HL-60/S4 treated with retinoic acid at 250 ng/mL for 4 days and 3 days (cell line): ENCODE measurements around the gene MOK.
"Not testable (repeated sequence)": the region's sequence is repeated elsewhere in the genome, so short reads cannot be mapped to it uniquely, and the experiment has no call there.

Experiments used
- in situ Hi-C: fragments of 300-500 bp; cut with MboI; formaldehyde crosslinking; loops from 2 replicates; pipeline ENCODE4 v1.7.0; 2022; ENCODE audit warnings: low sequenced_read_pairs

Gene MOK

GRCh38 chr14:102321456-102322422 is 16.8 kb upstream of the MOK start:
- in situ Hi-C loops = loop anchor here (25.0 kb wide), 1 partner anchor 259 kb away; no protein-coding TSS in a partner anchor

- in situ Hi-C loops = loop anchor here (25.0 kb wide), 1 partner anchor 259 kb away; no protein-coding TSS in a partner anchor
Measured at GRCh38 chr14:102320671-102321455, 15.9 kb upstream of the MOK start.

GRCh38 chr14:102320033-102320660 is 15.2 kb upstream of the MOK start:
- in situ Hi-C loops = loop anchor here (25.0 kb wide), 1 partner anchor 258 kb away; no protein-coding TSS in a partner anchor

GRCh38 chr14:102319351-102320032 is 14.5 kb upstream of the MOK start, which contains the start of gene ZNF839:
TSS of gene ZNF839 (plus strand) at chr14:102319746. CDS start at chr14:102319766, 20 bp downstream.
- in situ Hi-C loops = loop anchor here (25.0 kb wide), 1 partner anchor 257 kb away; no protein-coding TSS in a partner anchor

GRCh38 chr14:102318781-102319276 is 13.9 kb upstream of the MOK start:
- in situ Hi-C loops = loop anchor here (25.0 kb wide), 1 partner anchor 257 kb away; no protein-coding TSS in a partner anchor

GRCh38 chr14:102317564-102318248 is 12.7 kb upstream of the MOK start:
- in situ Hi-C loops = loop anchor here (25.0 kb wide), 1 partner anchor 255 kb away; no protein-coding TSS in a partner anchor

GRCh38 chr14:102316743-102317563 is 12.0 kb upstream of the MOK start:
- in situ Hi-C loops = loop anchor here (25.0 kb wide), 1 partner anchor 255 kb away; no protein-coding TSS in a partner anchor

GRCh38 chr14:102316338-102316742 is 11.4 kb upstream of the MOK start:
- in situ Hi-C loops = loop anchor here (25.0 kb wide), 1 partner anchor 254 kb away; no protein-coding TSS in a partner anchor

- in situ Hi-C loops = loop anchor here (25.0 kb wide), 1 partner anchor 253 kb away; no protein-coding TSS in a partner anchor
Measured at GRCh38 chr14:102315121-102315520, 10.2 kb upstream of the MOK start.

GRCh38 chr14:102314242-102315011 is 9.5 kb upstream of the MOK start:
- in situ Hi-C loops = loop anchor here (25.0 kb wide), 1 partner anchor 252 kb away; no protein-coding TSS in a partner anchor

- in situ Hi-C loops = loop anchor here (25.0 kb wide), 1 partner anchor 241 kb away; no protein-coding TSS in a partner anchor
Measured at GRCh38 chr14:102303664-102304063, 1.3 kb downstream of the MOK start.

- in situ Hi-C loops = not testable (repeated sequence)
Measured at GRCh38 chr14:102298303-102299070, 6.5 kb downstream of the MOK start.

- in situ Hi-C loops = no loop called here
Measured at GRCh38 chr14:102297436-102298170, 7.4 kb downstream of the MOK start.

- in situ Hi-C loops = no loop called here
Measured at GRCh38 chr14:102295270-102295669, 9.7 kb downstream of the MOK start.

GRCh38 chr14:102293781-102294180 is 11.2 kb downstream of the MOK start:
- in situ Hi-C loops = no loop called here

- in situ Hi-C loops = no loop called here
Measured at GRCh38 chr14:102292441-102292840, 12.5 kb downstream of the MOK start.
